Smooth muscle cell (in vitro differentiated cells): Measurements from ENCODE around the gene CCRL2. TPM values are rescaled to one million over a fixed set of nuclear protein-coding genes. Genes with fewer than 3 reads are reported as not detected.

Experiments
- DNase-seq: peaks from one replicate; lab custom pipeline; 2025; ENCODE audit not compliant: unreplicated experiment; lab: John Stamatoyannopoulos, UW
- H2AFZ ChIP-seq: fragments of 200-600 bp; sonication (generic); 2 replicates; pipeline ENCODE4 v1.6.0; 2016; ENCODE audit warnings: antibody characterized with exemption, low read depth, mild to moderate bottlenecking
- H3F3A ChIP-seq: fragments of 200-600 bp; sonication (generic); 2 replicates; pipeline ENCODE4 v1.6.0; 2017; ENCODE audit warnings: antibody characterized with exemption, low read depth
- H3K27ac ChIP-seq: fragments of 200-600 bp; sonication (generic); 2 replicates; pipeline ENCODE4 v1.5.1; 2016; ENCODE audit warnings: low read depth, mild to moderate bottlenecking
- H3K27me3 ChIP-seq: fragments of 200-600 bp; sonication (generic); 2 replicates; pipeline ENCODE4 v1.6.1; 2016; ENCODE audit warnings: low read depth, mild to moderate bottlenecking
- H3K36me3 ChIP-seq: fragments of 200-600 bp; sonication (generic); 2 replicates; pipeline ENCODE4 v1.5.1; 2016; ENCODE audit warnings: low read depth
- H3K4me1 ChIP-seq: fragments of 200-600 bp; sonication (generic); 2 replicates; pipeline ENCODE4 v1.5.1; 2016; ENCODE audit warnings: low read depth
- H3K4me2 ChIP-seq: fragments of 200-600 bp; sonication (generic); 2 replicates; pipeline ENCODE4 v1.6.0; 2016; ENCODE audit warnings: mild to moderate bottlenecking
- H3K4me3 ChIP-seq: fragments of 200-600 bp; sonication (generic); 2 replicates; pipeline ENCODE4 v1.5.1; 2016; ENCODE audit warnings: mild to moderate bottlenecking
- H3K79me2 ChIP-seq: fragments of 200-600 bp; sonication (generic); 2 replicates; pipeline ENCODE4 v1.6.0; 2016; ENCODE audit warnings: low read depth, mild to moderate bottlenecking
- H3K9ac ChIP-seq: fragments of 200-600 bp; sonication (generic); 2 replicates; pipeline ENCODE4 v1.6.0; 2016; ENCODE audit warnings: low read depth
- H3K9me3 ChIP-seq: fragments of 200-600 bp; sonication (generic); replicated peaks from 2 replicates; pipeline ENCODE4 v1.5.1; 2016; ENCODE audit warnings: low read depth
- H4K20me1 ChIP-seq: fragments of 200-600 bp; sonication (generic); 2 replicates; pipeline ENCODE4 v1.6.0; 2016; ENCODE audit warnings: low read depth
- CTCF ChIP-seq: fragments of 200-600 bp; sonication (generic); IDR thresholded peaks from 2 replicates; pipeline ENCODE4 v1.5.1; 2017; ENCODE audit warnings: borderline replicate concordance, mild to moderate bottlenecking, antibody characterized with exemption; ENCODE audit not compliant: insufficient read depth, poor library complexity, severe bottlenecking
- WGBS: methylation state at CpG from one replicate; pipeline ENCODE4 v1.1.7; 2016; ENCODE audit warnings: low lambda C conversion rate; 5-methylcytosine and 5-hydroxymethylcytosine counted together
- polyA plus RNA-seq: library from polyadenylated mRNA; unstranded; fragments of >200 nt; fragmentation: Nextera tagmentation; extraction: Ambion mirVana; gene quantifications from 2 replicates; pipeline ENCODE4 v1.2.1, GENCODE V29; 2016
- total RNA-seq: library from RNA; depleted of rRNA; stranded (reverse); fragments of >200 nt; gene quantifications from 2 replicates; pipeline ENCODE4 v1.2.3, GENCODE V29; 2014

The CCRL2 gene
- total and polyA plus RNA-seq, 2 experiments from 2014 or later, result not detected

GRCh38 chr3:46413951-46414350 is 6.9 kb downstream of the CCRL2 start:
- Histone ChIP-seq H3K27ac (no peak overlapping the region), H3F3A (no peaks in the 10 kb centered on the region), H3K9ac (no peak overlapping the region), H4K20me1 (no peaks in the 10 kb centered on the region), H3K36me3 (no peaks in the 10 kb centered on the region), H3K4me1 (no peaks in the 10 kb centered on the region), H3K9me3 (no peaks in the 10 kb centered on the region), H3K27me3 (peaks cover 45% of the 10 kb centered on the region), H3K79me2 (no peaks in the 10 kb centered on the region), H3K4me3 (no peak overlapping the region), H2AFZ (no peak overlapping the region), H3K4me2 (no peak overlapping the region)
- 78% methylated on average over 5 of the region's 5 CpGs for WGBS
- no peak for DNase-seq
- no peak for TF ChIP-seq CTCF

- Histone ChIP-seq H3K27ac (no peak overlapping the region), H3K79me2 (no peaks in the 10 kb centered on the region), H3F3A (no peaks in the 10 kb centered on the region), H3K36me3 (no peaks in the 10 kb centered on the region), H3K4me1 (no peaks in the 10 kb centered on the region), H3K9me3 (no peaks in the 10 kb centered on the region), H3K4me2 (no peak overlapping the region), H2AFZ (no peak overlapping the region), H3K27me3 (peaks cover 38% of the 10 kb centered on the region), H3K9ac (no peak overlapping the region), H3K4me3 (no peak overlapping the region), H4K20me1 (no peaks in the 10 kb centered on the region)
- no peak for DNase-seq
- TF ChIP-seq CTCF, result no peak
- WGBS, result 85% methylated on average over 4 of the region's 4 CpGs
Observed at GRCh38 chr3:46414739-46415138, 7.7 kb downstream of the CCRL2 start.

GRCh38 chr3:46416125-46416810 is 9.2 kb downstream of the CCRL2 start:
- H3K9me3 ChIP-seq, result no peaks in the 10 kb centered on the region
- no peak overlapping the region for H3K4me2 ChIP-seq
- no peak overlapping the region for H3K27ac ChIP-seq
- 81% methylated on average over 10 of the region's 10 CpGs for WGBS
- H3K27me3 ChIP-seq, result peaks cover 23% of the 10 kb centered on the region
- no peak overlapping the region for H3K4me3 ChIP-seq
- H3K79me2 ChIP-seq, result no peaks in the 10 kb centered on the region
- no peaks in the 10 kb centered on the region for H3K36me3 ChIP-seq
- H3K4me1 ChIP-seq, result no peaks in the 10 kb centered on the region
- no peaks in the 10 kb centered on the region for H3F3A ChIP-seq
- no peaks in the 10 kb centered on the region for H4K20me1 ChIP-seq
- no peak for DNase-seq
- no peak overlapping the region for H3K9ac ChIP-seq
- TF ChIP-seq CTCF, result no peak
- no peak overlapping the region for H2AFZ ChIP-seq
